Measurements from ENCODE around the gene PPM1L. TPM values are rescaled to one million over a fixed set of nuclear protein-coding genes. Genes with fewer than 3 reads are reported as not detected.

The PPM1L gene
- total and polyA plus RNA-seq, 2 donors (not counting 1 experiment from before 2014, with no cell fraction given), result 1.1 to 12.0 TPM

- Histone ChIP-seq H3K4me3 (ENCODE audit: control extremely low read depth in 1 of 5, extremely low read depth in 1 of 5, insufficient read depth in 1 of 5, low read depth in 2 of 5, low read length in 4 of 5) (no peak overlapping the region), H3K36me3 (replicated peaks in 1 of 2; ENCODE audit: control extremely low read depth in 1 of 2, control insufficient read depth in 1 of 2, extremely low read depth in 1 of 2, insufficient read depth in 2 of 2, low read length in 1 of 2) (no peaks in the 10 kb centered on the region), H3K79me2 (ENCODE audit: control insufficient read depth, insufficient read depth, low read length) (no peaks in the 10 kb centered on the region), H4K20me1 (ENCODE audit: control insufficient read depth, insufficient read depth, low read length, poor library complexity, severe bottlenecking) (no peaks in the 10 kb centered on the region), H2AFZ (ENCODE audit: insufficient read depth, low read depth, low read length, poor library complexity, severe bottlenecking) (no peak overlapping the region), H3K27me3 (replicated peaks in 1 of 4; ENCODE audit: control extremely low read depth in 1 of 4, control insufficient read depth in 3 of 4, insufficient read depth in 4 of 4, low read length in 3 of 4) (no peaks in the 10 kb centered on the region), H3K9ac (ENCODE audit: low read length) (no peak overlapping the region), H3K9me3 (ENCODE audit: control extremely low read depth in 1 of 3, control insufficient read depth in 2 of 3, insufficient read depth in 1 of 3, low read length in 2 of 3) (peaks cover 3 to 14% (median 13%) of the 10 kb centered on the region in 3 donors), H3K4me1 (ENCODE audit: control insufficient read depth in 2 of 2, insufficient read depth in 2 of 2, low read length in 2 of 2) (no peaks in the 10 kb centered on the region), H3K27ac (ENCODE audit: low read length in 2 of 2) (no peak overlapping the region), H3K4me2 (replicated peaks; ENCODE audit: low read depth, low read length, poor library complexity, severe bottlenecking) (no peak overlapping the region)
- intact Hi-C loops (cut with micrococcal nuclease), result no loop called here
- ATAC-seq (ENCODE audit: low read depth), result no peak
- peaks cover 21% of the 10 kb centered on the region for H3K9me3 Mint-ChIP-seq (ENCODE audit: insufficient read depth)
- H3K27me3 Mint-ChIP-seq, result peaks cover 10% of the 10 kb centered on the region
- WGBS (ENCODE audit: insufficient coverage), result 75% methylated on average over 2 of the region's 3 CpGs
- TF ChIP-seq EZH2 (IDR thresholded peaks at IDR 0.05; ENCODE audit: borderline replicate concordance, insufficient read depth, low read depth, low read length, poor library complexity, severe bottlenecking), result no peak
- TF ChIP-seq CTCF (IDR thresholded peaks at IDR 0.05), result no peak
- no peak for DNase-seq
- ChIA-PET POLR2A (no interaction called here), CTCF (no interaction called here)
- H3K27ac Mint-ChIP-seq, result no peak overlapping the region
- no peak overlapping the region for H3K4me3 Mint-ChIP-seq
- H3K4me1 Mint-ChIP-seq, result no peaks in the 10 kb centered on the region
These were observed 361.6 kb downstream of the PPM1L start for GRCh38 chr3:161117646-161118045.

GRCh38 chr3:161126495-161126894, 370.5 kb downstream of the PPM1L start:
- H3K4me2 ChIP-seq (replicated peaks; ENCODE audit: low read depth, low read length, poor library complexity, severe bottlenecking), result no peak overlapping the region
- TF ChIP-seq EZH2 (IDR thresholded peaks at IDR 0.05; ENCODE audit: borderline replicate concordance, insufficient read depth, low read depth, low read length, poor library complexity, severe bottlenecking) (no peak), CTCF (IDR thresholded peaks at IDR 0.05) (no peak)
- no peaks in the 10 kb centered on the region for H3K27me3 ChIP-seq (replicated peaks in 1 of 4; ENCODE audit: control extremely low read depth in 1 of 4, control insufficient read depth in 3 of 4, insufficient read depth in 4 of 4, low read length in 3 of 4)
- no peak overlapping the region for H3K27ac Mint-ChIP-seq
- H3K9me3 Mint-ChIP-seq (ENCODE audit: insufficient read depth), result peaks cover 2% of the 10 kb centered on the region
- peaks cover 7% of the 10 kb centered on the region for H3K27me3 Mint-ChIP-seq
- no peaks in the 10 kb centered on the region for H3K4me1 Mint-ChIP-seq
- ATAC-seq (ENCODE audit: low read depth), result no peak
- ChIA-PET POLR2A (no interaction called here), CTCF (no interaction called here)
- H3K9me3 ChIP-seq (ENCODE audit: control extremely low read depth in 1 of 3, control insufficient read depth in 2 of 3, insufficient read depth in 1 of 3, low read length in 2 of 3), result peaks cover 2 to 10% (median 5%) of the 10 kb centered on the region in 3 donors
- H3K36me3 ChIP-seq (replicated peaks in 1 of 2; ENCODE audit: control extremely low read depth in 1 of 2, control insufficient read depth in 1 of 2, extremely low read depth in 1 of 2, insufficient read depth in 2 of 2, low read length in 1 of 2), result no peaks in the 10 kb centered on the region
- H3K4me3 Mint-ChIP-seq, result no peak overlapping the region
- no peaks in the 10 kb centered on the region for H3K4me1 ChIP-seq (ENCODE audit: control insufficient read depth in 2 of 2, insufficient read depth in 2 of 2, low read length in 2 of 2)
- intact Hi-C loops (cut with micrococcal nuclease), result no loop called here
- no peaks in the 10 kb centered on the region for H4K20me1 ChIP-seq (ENCODE audit: control insufficient read depth, insufficient read depth, low read length, poor library complexity, severe bottlenecking)
- H2AFZ ChIP-seq (ENCODE audit: insufficient read depth, low read depth, low read length, poor library complexity, severe bottlenecking), result no peak overlapping the region
- H3K79me2 ChIP-seq (ENCODE audit: control insufficient read depth, insufficient read depth, low read length), result no peaks in the 10 kb centered on the region
- no peak overlapping the region for H3K4me3 ChIP-seq (ENCODE audit: control extremely low read depth in 1 of 5, extremely low read depth in 1 of 5, insufficient read depth in 1 of 5, low read depth in 2 of 5, low read length in 4 of 5)
- no peak overlapping the region for H3K9ac ChIP-seq (ENCODE audit: low read length)
- DNase-seq, result no peak
- no CpG with 5 or more reads among the region's 2 CpGs for WGBS (ENCODE audit: insufficient coverage)
- H3K27ac ChIP-seq (ENCODE audit: low read length in 2 of 2), result no peak overlapping the region

Other genes starting within 250 kb of the PPM1L start
- 53.8 and 55.1 TPM in 2 replicates for gene KPNA4, start 190.7 kb upstream of the PPM1L start, total RNA-seq
- gene KPNA4, start 190.7 kb upstream of the PPM1L start, polyA plus RNA-seq, result 9.6 and 11.3 TPM in 2 replicates
- 0.32 and 0.89 TPM in 2 replicates for gene ARL14, start 79.1 kb upstream of the PPM1L start, total RNA-seq
- gene ARL14, start 79.1 kb upstream of the PPM1L start, polyA plus RNA-seq, result 0.10 and 0.43 TPM in 2 replicates

Measured in B cell (primary cell).